PC-3 (cell line): ENCODE results near the gene PCDH9.

Experiments used
- EZH2 ChIP-seq: fragments of 300-600 bp; sonication (generic); IDR thresholded peaks from one replicate; pipeline ENCODE4 v1.6.1; 2017; ENCODE audit warnings: antibody characterized with exemption, mild to moderate bottlenecking, low read length; ENCODE audit not compliant: unreplicated experiment
- EZH2phosphoT487 ChIP-seq: fragments of 300-600 bp; sonication (generic); IDR thresholded peaks from 2 replicates; pipeline ENCODE4 v1.6.1; 2018; ENCODE audit warnings: mild to moderate bottlenecking, antibody characterized with exemption, low read length, borderline replicate concordance

- TF ChIP-seq EZH2phosphoT487 (no peak), EZH2 (no peak)
These were observed 865.8 kb downstream of the PCDH9 start for GRCh38 chr13:66364346-66364745.
